ENCODE measurements around the gene SLAIN1. TPM values are rescaled to one million over a fixed set of nuclear protein-coding genes. Genes with fewer than 3 reads are reported as not detected.

SLAIN1 gene
- total RNA-seq, 1 donor from 2014 or later: 9.5 TPM

GRCh38 chr13:77714119-77714755 is 16.8 kb downstream of the SLAIN1 start:
- DNase-seq (ENCODE audit: low spot score): no peak

GRCh38 chr13:77715233-77715891 is 17.9 kb downstream of the SLAIN1 start:
- no peak for DNase-seq (ENCODE audit: low spot score)

GRCh38 chr13:77716692-77717091 is 19.2 kb downstream of the SLAIN1 start:
- no peak for DNase-seq (ENCODE audit: low spot score)

GRCh38 chr13:77717508-77717907 is 20.0 kb downstream of the SLAIN1 start:
- no peak for DNase-seq (ENCODE audit: low spot score)

GRCh38 chr13:77719128-77719527 is 21.6 kb downstream of the SLAIN1 start:
- DNase-seq (ENCODE audit: low spot score): no peak

GRCh38 chr13:77720988-77721387 is 23.5 kb downstream of the SLAIN1 start:
- DNase-seq (ENCODE audit: low spot score): no peak

- DNase-seq (ENCODE audit: low spot score): no peak
Observed at GRCh38 chr13:77724092-77724491, 26.6 kb downstream of the SLAIN1 start.

- DNase-seq (ENCODE audit: low spot score): no peak
Observed at GRCh38 chr13:77725071-77725470, 27.6 kb downstream of the SLAIN1 start.

GRCh38 chr13:77728265-77729125 is 31.0 kb downstream of the SLAIN1 start:
- DNase-seq (ENCODE audit: low spot score): no peak

- DNase-seq (ENCODE audit: low spot score): no peak
Observed at GRCh38 chr13:77729502-77730221, 32.2 kb downstream of the SLAIN1 start.

- DNase-seq (ENCODE audit: low spot score): no peak
Observed at GRCh38 chr13:77730572-77730971, 33.1 kb downstream of the SLAIN1 start.

GRCh38 chr13:77732287-77732686 is 34.8 kb downstream of the SLAIN1 start:
- DNase-seq (ENCODE audit: low spot score): no peak

- DNase-seq (ENCODE audit: low spot score): no peak
Observed at GRCh38 chr13:77733674-77734073, 36.2 kb downstream of the SLAIN1 start.

GRCh38 chr13:77737583-77738200 is 40.2 kb downstream of the SLAIN1 start:
- DNase-seq (ENCODE audit: low spot score): no peak

- DNase-seq (ENCODE audit: low spot score): no peak
Observed at GRCh38 chr13:77740097-77740735, 42.7 kb downstream of the SLAIN1 start.

GRCh38 chr13:77740931-77741596 is 43.6 kb downstream of the SLAIN1 start:
- DNase-seq (ENCODE audit: low spot score): no peak

- no peak for DNase-seq (ENCODE audit: low spot score)
Observed at GRCh38 chr13:77741597-77741972, 44.1 kb downstream of the SLAIN1 start.

- DNase-seq (ENCODE audit: low spot score): no peak
Observed at GRCh38 chr13:77742801-77743200, 45.3 kb downstream of the SLAIN1 start.

- no peak for DNase-seq (ENCODE audit: low spot score)
Observed at GRCh38 chr13:77745784-77746183, 48.3 kb downstream of the SLAIN1 start.

GRCh38 chr13:77749344-77749880 is 51.9 kb downstream of the SLAIN1 start:
- DNase-seq (ENCODE audit: low spot score): no peak

All from ureter (tissue), 1 donor.